Nucleus accumbens (tissue), 56 donors: ENCODE results near the gene ENG.

ENCODE experiments used
- DNase-seq, 56 donors: peaks; one replicate each; lab custom pipeline; 2025; lab: John Stamatoyannopoulos, UW

ENG gene

DNA sequence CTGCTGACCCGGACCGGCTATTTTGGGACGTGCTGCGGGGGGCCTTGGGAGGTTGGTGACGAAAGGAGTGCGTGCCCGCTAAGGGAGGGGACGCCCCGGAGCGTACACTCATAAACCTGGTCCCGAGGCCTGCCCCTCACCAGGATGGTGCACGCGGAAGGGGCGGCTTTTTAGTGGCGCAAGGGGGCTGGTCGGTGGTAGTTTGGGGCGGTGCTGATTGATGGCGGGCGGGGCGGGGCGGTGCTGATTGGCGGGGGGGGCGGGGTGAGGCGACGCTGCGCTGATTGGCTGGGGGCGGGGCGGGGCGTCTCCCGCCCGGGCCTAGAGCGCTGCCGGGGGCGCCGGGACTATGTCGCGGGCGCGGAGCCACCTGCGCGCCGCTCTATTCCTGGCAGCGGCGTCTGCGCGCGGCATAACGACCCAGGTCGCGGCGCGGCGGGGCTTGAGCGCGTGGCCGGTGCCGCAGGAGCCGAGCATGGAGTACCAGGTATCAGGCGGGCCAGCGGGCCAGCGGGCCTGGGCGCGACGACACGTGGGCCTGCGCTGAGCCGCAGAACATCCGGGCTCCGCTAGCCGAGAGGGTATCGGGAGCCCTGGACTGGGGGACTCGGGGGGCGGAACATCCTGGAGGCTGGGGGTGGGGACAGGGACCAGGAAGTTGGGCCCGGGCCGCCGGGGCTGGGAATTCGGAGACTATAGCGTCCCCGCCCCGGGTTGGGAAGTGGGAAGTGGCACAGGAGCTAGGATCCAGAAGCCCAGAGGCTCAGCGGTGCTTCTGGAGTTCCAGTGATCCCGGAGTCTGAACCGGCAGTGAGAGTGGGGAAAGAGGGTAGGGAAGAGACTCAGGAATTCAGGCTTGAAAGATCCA lies 51.6 kb downstream of the ENG start, which contains the start of gene FPGS:
FPGS (plus strand) TSS at position 307 of the 868 bp plus-strand sequence; CDS start at position 350, 43 bp downstream.
- peak in 55 of 56 donors; percentile 36 to 93 (median 85) for DNase-seq

DNA sequence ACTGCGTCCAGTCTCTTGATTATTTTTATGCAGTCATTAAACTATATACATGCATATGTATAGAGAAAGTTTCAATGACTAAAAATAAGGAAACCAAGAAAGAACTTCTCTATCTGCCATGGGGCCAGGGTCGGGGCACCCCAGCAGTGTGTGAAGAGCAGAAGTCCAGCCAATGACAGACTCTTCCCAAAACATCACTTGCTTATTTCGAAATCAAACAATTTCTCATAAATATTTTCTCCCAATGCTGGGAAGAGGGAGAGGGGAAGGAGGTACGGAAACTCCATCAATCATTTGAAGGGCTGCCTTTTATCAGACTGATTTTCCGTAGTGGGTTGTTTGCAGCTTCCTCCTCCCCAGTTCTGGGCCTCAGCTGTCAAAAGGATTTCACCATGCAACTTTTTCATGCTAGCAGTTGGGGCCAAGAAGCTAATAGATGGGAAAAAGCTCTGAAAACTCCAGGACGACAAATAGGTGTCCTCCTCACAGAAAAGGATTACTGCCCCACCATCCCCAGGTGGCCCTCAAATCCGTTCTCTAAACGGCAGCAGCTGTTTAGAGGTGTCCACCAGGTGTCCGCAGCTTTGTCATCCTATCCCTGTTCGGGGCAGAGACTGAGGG lies 52.4 kb downstream of the ENG start:
- peak in 2 of 56 donors; percentile 18 to 46 for DNase-seq

DNA sequence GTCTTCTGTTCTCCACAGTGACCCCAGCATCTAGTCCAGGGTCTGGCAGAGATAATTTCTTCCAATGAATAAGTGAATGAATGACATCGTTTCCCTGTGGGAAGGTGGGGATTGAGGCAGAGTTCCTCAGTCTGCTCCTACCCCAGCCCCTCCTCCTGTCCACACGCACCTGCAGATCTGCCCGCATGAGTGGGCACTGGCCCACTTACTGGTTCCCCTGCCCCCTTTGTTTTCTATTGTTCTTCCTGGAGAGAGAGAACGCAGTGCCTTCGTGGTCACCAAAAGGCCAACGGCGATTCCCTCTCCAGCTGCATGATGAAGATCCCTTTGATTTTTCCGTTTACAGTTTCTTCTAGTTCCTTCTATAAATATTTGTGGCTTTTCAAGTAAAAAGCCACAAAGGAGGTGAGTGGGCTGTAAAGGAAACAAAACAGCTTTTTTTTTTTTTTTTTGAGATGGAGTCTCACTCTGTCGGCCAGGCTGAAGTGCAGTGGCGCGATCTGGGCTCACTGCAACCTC lies 57.5 kb downstream of the ENG start:
- DNase-seq, result no peak

DNA sequence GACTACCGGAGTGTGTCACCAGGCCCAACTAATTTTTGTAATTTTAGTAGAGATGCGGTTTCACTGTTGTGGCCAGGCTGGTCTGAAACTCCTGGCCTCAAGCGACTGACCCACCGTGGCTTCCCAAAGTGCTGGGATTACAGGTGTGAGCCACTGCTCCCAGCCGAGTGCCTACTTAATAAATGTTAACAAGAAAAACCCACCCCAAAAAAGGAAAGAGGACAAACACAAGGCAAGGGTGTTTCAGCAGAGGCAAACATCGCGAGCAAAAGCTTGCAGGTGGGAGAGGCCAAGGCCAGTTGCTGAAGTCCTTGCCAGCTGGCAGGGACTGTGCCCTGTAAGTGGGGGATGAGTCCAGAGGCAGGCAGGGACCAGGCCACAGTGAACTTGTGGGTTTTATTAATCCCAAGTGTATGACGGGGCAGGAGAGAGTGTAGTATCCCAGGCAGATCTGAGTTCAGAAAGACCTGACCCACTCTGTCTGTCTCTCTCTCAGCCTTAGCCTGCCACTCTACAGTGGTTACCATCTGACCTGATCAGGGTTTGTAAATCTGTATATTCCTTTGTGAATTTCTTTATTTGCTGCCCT lies 58.1 kb downstream of the ENG start:
- DNase-seq, result no peak

DNA sequence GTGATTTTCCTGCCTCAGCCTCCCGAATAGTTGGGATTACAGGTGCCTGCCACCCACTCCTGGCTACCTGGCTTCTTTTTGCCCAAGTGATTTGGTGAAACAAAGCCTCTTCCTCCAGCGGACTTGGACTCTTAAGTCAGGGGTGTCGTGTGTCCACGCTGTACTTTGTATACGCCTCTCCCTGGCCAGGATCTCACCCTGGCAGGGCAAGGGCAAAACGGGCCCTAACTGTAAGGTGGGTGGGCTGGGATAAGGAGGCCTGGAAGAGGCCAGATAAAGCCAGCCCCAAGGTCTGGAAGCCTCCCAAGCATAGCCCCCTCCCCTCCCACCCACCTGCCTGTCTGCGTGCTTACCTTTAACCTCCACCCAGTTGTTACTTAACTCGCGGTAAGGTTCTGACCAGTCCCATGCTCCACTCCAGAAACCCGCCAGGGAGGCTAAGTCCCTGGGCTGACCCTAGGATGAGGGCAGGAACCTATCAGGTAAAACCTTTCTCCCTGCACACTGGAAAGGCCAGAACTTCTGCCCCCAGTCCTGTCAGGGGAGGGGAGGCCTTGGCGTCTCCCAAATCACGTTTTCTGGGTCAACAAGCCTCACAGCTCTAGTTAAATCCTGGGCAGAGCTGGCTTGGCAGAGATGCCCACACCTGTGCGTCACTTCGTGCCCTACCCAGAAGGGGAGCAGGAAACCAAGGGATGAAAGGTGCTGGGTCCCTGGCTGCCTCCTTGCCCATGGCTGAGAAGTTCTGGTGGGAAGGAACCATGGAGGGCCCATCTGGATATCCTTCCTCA lies 60.3 kb downstream of the ENG start:
- no peak for DNase-seq

DNA sequence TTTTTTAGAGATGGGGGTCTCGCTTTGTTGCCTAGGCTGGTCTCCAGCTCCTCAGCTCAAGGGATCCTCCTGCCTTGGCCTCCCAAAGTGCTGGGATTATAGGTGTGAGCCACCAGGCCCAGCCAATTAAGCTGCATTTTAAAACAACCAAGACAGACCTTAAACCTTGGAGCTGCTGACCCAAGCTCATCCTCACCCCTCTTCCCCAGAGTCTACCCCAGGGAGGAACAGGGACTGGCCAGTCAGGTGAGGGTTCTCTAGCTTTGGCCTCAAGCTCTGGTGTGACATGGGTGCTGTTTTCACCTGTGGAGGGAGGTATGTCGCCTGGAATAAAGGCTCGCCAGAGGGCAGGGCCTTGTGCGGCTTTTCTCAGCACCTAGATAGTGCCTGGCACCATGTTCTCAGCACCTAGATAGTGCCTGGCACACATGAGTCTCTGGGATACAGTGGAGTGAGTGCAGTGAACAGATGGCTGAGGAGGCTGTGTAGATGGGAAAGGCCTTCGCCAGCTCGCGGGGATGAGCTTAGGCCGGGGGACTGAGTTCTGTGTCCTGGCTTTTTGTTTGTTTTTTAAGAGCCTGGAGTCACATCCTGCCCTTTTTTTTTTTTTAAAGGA lies 61.3 kb downstream of the ENG start:
- no peak for DNase-seq

DNA sequence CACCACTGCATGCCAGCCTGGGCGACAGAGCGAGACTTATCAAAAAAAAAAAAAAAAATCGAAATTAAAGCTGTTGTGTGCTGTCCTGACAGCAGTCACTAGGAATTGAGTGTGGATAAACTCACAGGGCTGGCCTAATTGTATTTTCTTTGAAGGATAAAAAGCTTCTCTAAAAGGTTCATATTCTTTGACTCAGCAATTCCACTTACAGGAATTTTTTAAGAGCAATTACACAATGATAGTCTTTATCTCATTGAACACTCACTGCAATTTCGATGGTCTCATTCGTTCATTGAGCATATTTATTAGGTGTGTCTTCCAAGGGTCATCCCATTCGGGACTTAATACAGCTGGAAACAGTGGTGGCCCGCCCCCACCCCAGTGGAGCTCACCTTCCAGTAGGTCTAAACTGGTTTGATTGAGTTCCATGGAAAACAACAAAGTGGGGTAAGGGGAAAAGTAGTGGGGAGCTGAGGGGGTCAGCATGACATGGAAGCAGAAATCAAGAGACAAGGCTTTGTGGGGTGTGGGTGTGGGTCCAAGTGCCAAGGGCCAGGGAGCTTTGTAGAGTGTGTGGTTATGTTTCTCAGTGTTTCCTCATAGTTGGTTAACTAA lies 61.9 kb downstream of the ENG start:
- no peak for DNase-seq

DNA sequence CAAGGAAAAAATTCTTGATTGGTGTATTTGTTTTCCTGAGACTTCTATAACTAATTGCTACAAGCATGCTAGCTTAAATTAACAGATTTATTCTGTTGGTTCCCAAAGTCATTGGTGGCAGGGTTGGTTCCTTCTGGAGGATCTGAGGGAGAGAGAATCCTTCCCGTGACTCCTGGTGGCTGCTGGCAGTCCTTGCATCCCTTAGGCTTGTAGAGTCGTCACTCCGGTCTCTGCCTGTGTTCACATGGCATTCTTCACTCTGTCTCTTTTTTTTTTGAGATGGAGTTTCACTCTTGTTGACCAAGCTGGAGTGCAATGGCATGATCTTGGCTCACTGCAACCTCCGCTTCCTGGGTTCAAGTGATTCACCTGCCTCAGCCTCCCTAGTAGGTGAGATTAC lies 63.4 kb downstream of the ENG start:
- DNase-seq, result no peak

DNA sequence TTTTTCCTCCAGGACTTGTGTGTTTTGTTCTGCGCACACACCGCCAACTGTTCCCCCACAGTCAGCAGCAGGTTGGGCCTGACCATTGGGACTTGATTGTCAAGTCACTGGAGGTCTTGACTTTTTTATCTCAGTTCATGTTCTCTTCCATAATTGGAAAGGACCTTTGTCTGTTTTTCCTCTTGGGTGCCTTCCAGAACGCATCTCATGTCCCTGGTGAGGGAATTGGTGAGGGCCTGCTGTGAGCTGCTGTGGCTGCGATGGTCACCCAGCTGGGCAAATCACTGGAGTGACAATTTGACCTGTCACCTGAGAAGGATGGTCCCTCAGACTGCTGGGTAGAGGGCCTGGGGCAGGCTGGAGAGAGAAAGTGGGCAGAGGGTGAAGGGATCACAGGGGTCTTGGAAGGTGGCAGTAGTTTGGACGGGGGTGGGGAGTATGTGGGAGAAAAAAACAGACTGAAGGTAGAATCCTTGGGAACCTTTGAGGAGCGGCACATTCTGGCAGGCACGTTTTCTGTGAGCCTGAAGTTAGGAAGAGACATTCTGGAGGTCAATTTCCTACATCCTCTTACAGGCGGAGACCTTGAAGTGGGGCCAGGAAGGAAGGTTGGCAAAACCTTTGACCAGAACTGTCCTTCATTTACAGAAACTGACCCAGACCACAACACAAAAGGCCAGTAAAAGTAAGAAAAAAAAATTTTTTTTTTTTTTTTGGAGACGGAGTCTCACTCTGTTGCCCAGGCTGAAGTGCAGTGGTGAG lies 64.2 kb downstream of the ENG start:
- no peak for DNase-seq

DNA sequence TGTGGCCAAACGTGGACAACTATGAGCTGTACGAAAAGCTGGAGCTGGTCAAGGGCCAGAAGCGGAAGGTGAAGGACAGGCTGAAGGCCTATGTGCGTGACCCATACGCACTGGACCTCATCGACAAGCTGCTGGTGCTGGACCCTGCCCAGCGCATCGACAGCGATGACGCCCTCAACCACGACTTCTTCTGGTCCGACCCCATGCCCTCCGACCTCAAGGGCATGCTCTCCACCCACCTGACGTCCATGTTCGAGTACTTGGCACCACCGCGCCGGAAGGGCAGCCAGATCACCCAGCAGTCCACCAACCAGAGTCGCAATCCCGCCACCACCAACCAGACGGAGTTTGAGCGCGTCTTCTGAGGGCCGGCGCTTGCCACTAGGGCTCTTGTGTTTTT lies 65.3 kb downstream of the ENG start:
- DNase-seq, result no peak

DNA sequence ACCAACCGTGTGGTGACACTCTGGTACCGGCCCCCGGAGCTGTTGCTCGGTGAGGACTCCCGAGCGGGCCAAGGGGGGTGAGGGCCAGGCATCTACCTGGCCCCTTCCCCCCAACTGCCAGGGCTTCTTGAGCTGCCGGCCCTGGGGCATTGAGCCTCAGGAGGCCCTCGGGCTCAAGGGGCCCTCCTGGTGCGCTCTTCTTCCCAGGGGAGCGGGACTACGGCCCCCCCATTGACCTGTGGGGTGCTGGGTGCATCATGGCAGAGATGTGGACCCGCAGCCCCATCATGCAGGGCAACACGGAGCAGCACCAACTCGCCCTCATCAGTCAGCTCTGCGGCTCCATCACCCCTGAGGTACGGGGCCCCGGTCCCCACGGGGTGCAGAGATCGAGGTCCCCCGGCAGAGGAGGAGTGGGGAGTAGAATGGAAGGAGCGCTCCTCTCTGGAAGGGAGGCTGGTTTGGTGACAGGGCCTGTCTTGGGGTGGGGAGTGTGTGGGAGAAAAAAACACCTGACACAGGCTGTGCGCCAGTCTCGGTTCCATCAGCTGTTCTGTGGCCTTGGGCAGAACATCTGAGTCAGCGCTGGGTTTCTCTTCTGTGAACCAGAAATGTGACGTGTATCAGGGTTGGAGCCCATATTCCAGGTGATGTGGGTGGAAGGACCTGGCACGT lies 66.0 kb downstream of the ENG start:
- peak in 16 of 56 donors; percentile 5 to 68 (median 43) for DNase-seq

DNA sequence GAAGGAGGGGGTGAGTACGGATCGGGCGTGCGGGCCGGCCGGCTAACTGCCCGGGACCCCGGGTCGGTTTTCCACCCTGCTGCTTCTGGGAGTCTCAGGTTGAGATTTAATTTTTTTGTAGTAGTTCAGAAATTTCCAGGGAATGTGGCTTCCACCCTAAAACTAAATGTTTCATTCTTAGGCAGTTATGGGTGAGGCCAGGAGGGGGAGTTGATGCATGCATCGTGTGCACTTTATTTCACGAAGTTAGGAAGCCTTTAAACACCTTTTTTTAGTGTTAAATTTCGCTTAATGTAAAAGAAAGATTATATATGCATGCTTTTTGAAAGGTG lies 67.7 kb downstream of the ENG start:
- DNase-seq, result no peak

DNA sequence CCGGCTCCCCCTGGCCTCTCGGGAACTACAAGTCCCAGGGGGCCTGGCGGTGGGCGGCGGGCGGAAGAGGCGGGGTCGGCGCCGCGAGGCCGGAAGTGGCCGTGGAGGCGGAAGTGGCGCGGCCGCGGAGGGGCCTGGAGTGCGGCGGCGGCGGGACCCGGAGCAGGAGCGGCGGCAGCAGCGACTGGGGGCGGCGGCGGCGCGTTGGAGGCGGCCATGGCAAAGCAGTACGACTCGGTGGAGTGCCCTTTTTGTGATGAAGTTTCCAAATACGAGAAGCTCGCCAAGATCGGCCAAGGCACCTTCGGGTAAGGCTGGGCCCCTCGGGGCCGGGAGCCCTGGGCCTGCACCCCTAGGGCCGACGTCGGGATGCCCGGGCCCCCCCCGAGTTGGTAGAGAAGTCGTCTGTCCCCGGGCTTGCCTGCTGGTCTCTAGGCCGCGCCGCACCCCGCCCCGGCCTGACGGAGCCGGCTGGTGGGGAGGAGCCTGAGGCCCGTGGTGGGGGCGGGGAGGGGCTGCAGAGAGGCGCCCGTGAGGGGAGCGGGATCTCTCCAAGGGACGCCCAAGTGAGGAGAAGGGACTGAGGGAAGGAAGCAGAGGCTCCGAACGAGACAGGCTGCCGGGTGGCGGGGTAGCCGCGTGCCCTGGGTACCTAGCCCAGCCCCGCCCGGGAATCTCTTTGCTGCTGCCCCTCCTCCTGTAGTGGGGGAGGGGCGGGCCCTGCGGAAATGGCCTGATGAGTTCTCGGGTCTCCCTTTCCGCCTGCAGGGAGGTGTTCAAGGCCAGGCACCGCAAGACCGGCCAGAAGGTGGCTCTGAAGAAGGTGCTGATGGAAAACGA lies 68.3 kb downstream of the ENG start, which contains the start of gene CDK9:
CDK9 (plus strand) TSS at position 102 of the 840 bp plus-strand sequence; CDS start at position 217, 115 bp downstream.
- DNase-seq, result peak in 53 of 56 donors; percentile 59 to 92 (median 82)

DNA sequence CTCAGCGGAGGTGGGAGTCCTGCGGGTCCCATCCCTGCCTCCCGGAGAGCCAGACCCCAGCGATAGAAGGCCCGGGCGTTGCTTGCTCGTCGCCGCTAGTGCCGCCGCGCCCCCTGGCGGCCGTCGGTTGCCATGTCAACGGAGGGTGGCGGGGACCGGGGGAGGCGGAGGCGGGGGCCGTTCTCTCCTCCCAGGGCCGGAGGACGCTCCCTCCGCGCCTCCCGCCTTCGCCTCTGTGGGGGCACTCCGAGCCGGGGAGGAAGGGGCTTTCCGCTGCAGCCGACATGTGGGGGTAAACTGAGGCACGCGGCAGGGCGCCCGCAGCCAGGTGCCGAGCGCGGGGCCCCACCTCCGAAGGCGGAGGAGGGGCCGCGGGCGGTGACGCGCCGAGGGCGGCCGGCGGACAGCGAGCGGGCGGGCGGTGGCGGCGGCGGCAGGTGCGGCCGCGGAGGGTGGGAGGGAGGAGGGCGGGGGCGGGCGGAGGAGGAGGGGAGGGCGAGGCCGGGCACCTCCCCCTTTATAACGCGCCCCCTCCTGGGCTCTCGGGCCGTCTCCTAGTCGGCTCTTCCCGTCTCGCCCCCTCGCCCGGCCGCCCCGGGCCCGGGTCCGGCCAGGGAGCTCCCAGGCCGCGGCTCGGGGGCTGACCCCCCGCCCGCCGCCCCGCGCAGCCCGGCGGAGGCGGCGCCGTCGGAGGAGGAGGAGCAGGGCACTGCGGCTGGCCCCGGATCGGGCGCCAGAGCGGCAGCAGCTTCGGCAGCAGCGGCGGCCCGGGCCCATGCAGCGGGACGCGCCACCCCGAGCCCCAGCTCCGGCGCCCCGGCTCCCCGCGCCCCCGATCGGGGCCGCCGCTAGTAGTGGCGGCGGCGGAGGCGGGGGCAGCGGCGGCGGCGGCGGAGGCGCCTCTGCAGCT lies 69.2 kb downstream of the ENG start:
- DNase-seq, result peak in 53 of 56 donors; percentile 30 to 87 (median 74)

DNA sequence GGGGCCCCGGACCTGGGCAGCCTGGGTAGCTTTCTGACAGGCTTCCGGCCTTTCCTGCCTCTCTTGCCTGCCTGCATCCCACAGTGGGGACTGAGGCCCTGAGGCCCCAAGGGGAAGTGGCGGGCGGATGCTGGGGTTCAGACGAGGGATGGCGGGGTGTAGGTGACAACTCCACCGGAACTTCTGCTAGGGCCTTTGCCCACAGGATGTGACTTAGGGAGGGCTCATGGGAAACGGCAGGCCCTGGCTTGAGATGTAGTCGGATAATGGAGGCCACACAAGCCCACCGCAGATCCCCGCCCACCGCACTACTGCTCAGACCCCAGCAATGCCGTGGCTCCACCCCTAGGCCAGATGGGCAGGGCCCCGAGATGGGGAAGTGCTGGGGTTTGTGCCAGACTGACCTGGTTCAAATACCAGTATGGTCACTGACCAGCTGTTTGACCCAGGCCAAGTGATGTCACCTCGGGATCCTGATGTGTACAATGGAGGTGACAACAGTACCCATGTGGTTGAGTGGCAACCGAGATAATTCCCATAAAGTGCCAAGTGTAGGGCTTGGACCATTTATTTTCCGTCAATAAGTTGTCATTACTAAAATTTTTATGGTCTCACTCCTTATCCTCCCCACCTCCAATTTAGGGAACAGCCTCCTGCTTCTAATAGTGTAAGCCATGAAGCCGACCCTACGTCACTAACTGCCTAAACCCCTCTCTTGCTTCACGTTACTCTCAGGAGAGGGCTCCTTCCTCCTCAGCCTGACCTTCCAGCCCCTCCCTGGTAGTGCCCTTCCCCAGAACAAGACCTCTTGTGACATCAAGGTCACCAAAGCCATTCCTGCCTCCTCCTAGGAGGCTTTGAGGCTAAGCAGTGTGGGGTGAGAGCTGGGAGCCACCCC lies 71.1 kb downstream of the ENG start:
- DNase-seq, result peak in 7 of 56 donors; percentile 19 to 64 (median 31)
